HuH-7.5 (cell line): Measurements from ENCODE around the gene EFNB2.

Experiments
- DNase-seq: peaks from one replicate; pipeline ENCODE4 v3.0.0; 2011; ENCODE audit warnings: low spot score

Gene EFNB2

GRCh38 chr13:106550570-106551135 lies 15.2 kb upstream of the EFNB2 start:
- no peak for DNase-seq

- DNase-seq = no peak
Measured at GRCh38 chr13:106548064-106548696, 12.7 kb upstream of the EFNB2 start.

- no peak for DNase-seq
Measured at GRCh38 chr13:106541826-106542225, 6.4 kb upstream of the EFNB2 start.

GRCh38 chr13:106540613-106541012 lies 5.2 kb upstream of the EFNB2 start:
- no peak for DNase-seq

- no peak for DNase-seq
Measured at GRCh38 chr13:106537521-106537920, 2.1 kb upstream of the EFNB2 start.

GRCh38 chr13:106536244-106537034 lies 977 bp upstream of the EFNB2 start:
- peak; percentile 80 for DNase-seq

GRCh38 chr13:106534639-106535551 lies 567 bp downstream of the EFNB2 start:
- DNase-seq = no peak

GRCh38 chr13:106533943-106534638 lies 1.4 kb downstream of the EFNB2 start:
- DNase-seq = no peak

- DNase-seq = peak; percentile 75
Measured at GRCh38 chr13:106533101-106533942, 2.1 kb downstream of the EFNB2 start.

GRCh38 chr13:106532111-106532929 lies 3.1 kb downstream of the EFNB2 start:
- no peak for DNase-seq

- DNase-seq = no peak
Measured at GRCh38 chr13:106530980-106531481, 4.4 kb downstream of the EFNB2 start.

- no peak for DNase-seq
Measured at GRCh38 chr13:106530171-106530851, 5.2 kb downstream of the EFNB2 start.

GRCh38 chr13:106529415-106530170 lies 5.9 kb downstream of the EFNB2 start:
- DNase-seq = no peak

- DNase-seq = no peak
Measured at GRCh38 chr13:106528718-106529414, 6.6 kb downstream of the EFNB2 start.

GRCh38 chr13:106527826-106528225 lies 7.6 kb downstream of the EFNB2 start:
- no peak for DNase-seq

GRCh38 chr13:106527445-106527801 lies 8.0 kb downstream of the EFNB2 start:
- no peak for DNase-seq

GRCh38 chr13:106526738-106527444 lies 8.6 kb downstream of the EFNB2 start:
- no peak for DNase-seq
